Naive thymus-derived CD4-positive, alpha-beta T cell (primary cell): ENCODE measurements around the gene P2RY2. TPM values are rescaled to one million over a fixed set of nuclear protein-coding genes. Genes with fewer than 3 reads are reported as not detected.
"Not testable (repeated sequence)": the region's sequence is repeated elsewhere in the genome, so short reads cannot be mapped to it uniquely, and the experiment has no call there.

Experiments
- ATAC-seq: fragments of 150-1000 bp; cut with Tn5 transposase; 2 replicates; pipeline ENCODE4 v1.10.0; 2021; ENCODE audit warnings: mild to moderate bottlenecking, moderate library complexity
- CTCF ChIA-PET: fragments of 350-600 bp; sonication (Branson Sonifier 250); formaldehyde crosslinking; loops from one replicate; lab custom pipeline; 2021; ENCODE audit warnings: antibody characterized with exemption; lab: Charles Lee
- POLR2A ChIA-PET: fragments of 350-600 bp; sonication (Branson Sonifier 250); formaldehyde crosslinking; loops from one replicate; lab custom pipeline; 2021; ENCODE audit warnings: antibody characterized with exemption, inconsistent platforms; lab: Charles Lee
- DNase-seq, 9 donors: peaks; one replicate each; pipeline versions ENCODE4 v3.0.0 to v3.0.0-alpha.2; 2020 to 2022; ENCODE audit warnings: mixed read lengths in 1 of 9
- H3K27ac ChIP-seq: one replicate; pipeline ENCODE4 v1.7.0; 2013; ENCODE audit warnings: mild to moderate bottlenecking, low read depth, low read length, moderate library complexity
- H3K27me3 ChIP-seq, 2 donors: one replicate each; pipeline ENCODE4 v1.7.0; 2013; ENCODE audit warnings: low read length in 2 of 2, mild to moderate bottlenecking in 2 of 2, moderate library complexity in 2 of 2; ENCODE audit not compliant: control insufficient read depth in 2 of 2, insufficient read depth in 2 of 2
- H3K36me3 ChIP-seq, 3 experiments: 1 replicate in 2 of 3; 2 replicates in 1 of 3; pipeline ENCODE4 v1.7.0; 2013; ENCODE audit warnings: low read length in 3 of 3, mild to moderate bottlenecking in 3 of 3, moderate library complexity in 1 of 3; ENCODE audit not compliant: insufficient read depth in 3 of 3, control insufficient read depth in 2 of 3
- H3K4me1 ChIP-seq, 2 donors: one replicate each; pipeline ENCODE4 v1.7.0; 2013; ENCODE audit warnings: low read length in 2 of 2, mild to moderate bottlenecking in 2 of 2, moderate library complexity in 1 of 2; ENCODE audit not compliant: control insufficient read depth in 2 of 2, insufficient read depth in 2 of 2
- H3K4me3 ChIP-seq: 2 replicates; pipeline ENCODE4 v1.7.0; 2013; ENCODE audit warnings: mild to moderate bottlenecking, low read length
- H3K9me3 ChIP-seq, 3 experiments: 1 replicate in 2 of 3; 2 replicates in 1 of 3; pipeline ENCODE4 v1.7.0; 2013; ENCODE audit warnings: low read length in 3 of 3; ENCODE audit not compliant: control insufficient read depth in 2 of 3
- H3K27ac Mint-ChIP-seq, 9 donors: one replicate each; pipeline ENCODE4 v1.8.0; 2020 to 2022; ENCODE audit warnings: mixed read lengths in 9 of 9, mild to moderate bottlenecking in 8 of 9, moderate library complexity in 5 of 9, inconsistent platforms in 2 of 9
- H3K27me3 Mint-ChIP-seq, 5 donors: one replicate each; pipeline ENCODE4 v1.8.0; 2021 to 2022; ENCODE audit warnings: mixed read lengths in 5 of 5, mild to moderate bottlenecking in 1 of 5
- H3K36me3 Mint-ChIP-seq, 5 donors: one replicate each; pipeline ENCODE4 v1.8.0; 2020 to 2022; ENCODE audit warnings: mixed read lengths in 5 of 5, mild to moderate bottlenecking in 3 of 5, inconsistent platforms in 1 of 5
- H3K4me1 Mint-ChIP-seq, 7 donors: one replicate each; pipeline ENCODE4 v1.8.0; 2020 to 2022; ENCODE audit warnings: mixed read lengths in 7 of 7, mild to moderate bottlenecking in 3 of 7, inconsistent platforms in 1 of 7
- H3K4me3 Mint-ChIP-seq, 10 donors: one replicate each; pipeline ENCODE4 v1.8.0; 2020 to 2022; ENCODE audit warnings: mild to moderate bottlenecking in 10 of 10, mixed read lengths in 10 of 10, moderate library complexity in 6 of 10, inconsistent platforms in 2 of 10
- H3K9me3 Mint-ChIP-seq, 11 donors: one replicate each; pipeline ENCODE4 v1.8.0; 2020 to 2022; ENCODE audit warnings: mixed read lengths in 11 of 11, mild to moderate bottlenecking in 4 of 11, inconsistent platforms in 1 of 11, moderate library complexity in 1 of 11
- intact Hi-C, 2 donors: fragments of 100-400 bp; cut with micrococcal nuclease; formaldehyde crosslinking; loops; one replicate each; pipeline ENCODE4 v1.15.1; 2023
- polyA plus RNA-seq, 2 donors: library from polyadenylated mRNA; unstranded; fragments of 300-500 nt; fragmentation: Illumina TruSeq; gene quantifications; one replicate each; pipeline ENCODE4 v1.2.3, GENCODE V29; 2021
- total RNA-seq, 6 experiments: library from RNA in 5 of 6; stranded (reverse) in 5 of 6; gene quantifications; 1 replicate in 5 of 6; 2 replicates in 1 of 6; pipeline ENCODE4 v1.2.3 and lab custom pipeline; 2021 to 2026

The P2RY2 gene
- total and polyA plus RNA-seq, 7 experiments from 2014 or later, result 0.90 to 5.3 TPM; not detected in 5

DNA sequence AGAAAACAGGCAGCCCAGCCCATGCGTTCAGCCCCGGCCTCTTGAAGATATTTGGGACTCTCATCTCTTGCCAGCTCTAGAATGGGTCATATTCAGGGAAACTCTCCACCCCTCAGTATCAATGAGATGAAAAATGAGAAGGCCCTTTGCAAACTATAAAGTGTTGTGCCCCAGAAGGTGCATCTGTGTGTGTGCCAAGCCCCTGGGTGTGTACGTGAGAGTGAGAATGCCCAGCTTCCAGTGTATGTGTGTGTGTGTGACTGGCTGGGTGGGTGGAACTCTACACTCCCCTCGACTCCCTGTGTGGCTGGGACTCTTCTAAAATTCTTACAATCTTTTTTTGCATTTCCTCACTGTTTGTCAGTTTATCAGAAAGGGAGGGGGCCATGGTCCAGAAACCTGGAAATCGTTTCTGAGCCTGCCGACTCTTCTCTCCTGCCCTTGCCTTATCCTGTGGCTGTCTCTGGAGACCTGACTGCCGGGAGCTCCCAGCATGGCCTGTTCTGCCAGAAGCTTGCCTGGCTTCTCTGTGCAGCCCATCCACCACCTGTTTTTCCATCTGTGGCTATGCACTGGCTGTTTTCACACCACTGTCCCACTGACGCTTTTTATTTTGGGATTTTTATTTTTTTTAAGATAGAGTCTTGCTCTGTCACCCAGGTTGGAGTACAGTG, 55.3 kb downstream of the P2RY2 start:
- Mint-ChIP-seq H3K4me1 (peaks cover 0 to 4% (median 0%) of the 10 kb centered on the region in 7 donors), H3K4me3 (no peak overlapping the region), H3K27ac (no peak overlapping the region), H3K9me3 (no peaks in the 10 kb centered on the region), H3K36me3 (no peaks in the 10 kb centered on the region), H3K27me3 (peaks cover 0 to 30% (median 0%) of the 10 kb centered on the region in 5 donors)
- no peaks in the 10 kb centered on the region for H3K36me3 ChIP-seq
- no peak overlapping the region for H3K4me3 ChIP-seq
- POLR2A ChIA-PET, result no interaction called here
- no peaks in the 10 kb centered on the region for H3K9me3 ChIP-seq
- H3K27me3 ChIP-seq, result no peaks in the 10 kb centered on the region
- no peaks in the 10 kb centered on the region for H3K4me1 ChIP-seq
- intact Hi-C loops, result no loop called here
- CTCF ChIA-PET, result no interaction called here
- no peak overlapping the region for H3K27ac ChIP-seq
- DNase-seq (no peak), ATAC-seq (no peak)

DNA sequence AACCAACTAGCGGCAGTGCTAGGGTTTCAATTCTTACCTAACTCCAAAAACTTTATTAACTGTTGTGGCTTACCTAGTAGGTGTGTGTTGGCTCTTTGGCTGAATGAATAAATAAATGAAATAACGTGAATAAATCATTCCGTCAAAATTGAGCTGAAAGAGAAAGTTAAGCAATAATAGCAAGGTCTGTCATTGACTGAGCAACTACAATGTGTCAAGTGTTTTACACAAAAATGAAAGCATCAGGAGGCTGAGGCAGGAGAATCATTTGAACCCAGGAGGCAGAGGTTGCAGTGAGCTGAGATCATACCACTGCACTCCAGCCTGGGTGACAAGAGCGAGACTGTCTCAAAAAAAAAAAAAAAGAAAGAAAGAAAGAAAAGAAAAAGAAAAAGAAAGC, 56.1 kb downstream of the P2RY2 start:
- peaks cover 0 to 38% (median 0%) of the 10 kb centered on the region in 5 donors for H3K27me3 Mint-ChIP-seq
- DNase-seq, H3K36me3 Mint-ChIP-seq, H3K36me3 ChIP-seq, H3K27ac ChIP-seq, intact Hi-C loops, H3K4me1 ChIP-seq, H3K4me1 Mint-ChIP-seq, POLR2A ChIA-PET, H3K27ac Mint-ChIP-seq, H3K27me3 ChIP-seq, H3K4me3 ChIP-seq, H3K9me3 ChIP-seq, H3K9me3 Mint-ChIP-seq, ATAC-seq, H3K4me3 Mint-ChIP-seq: not testable (repeated sequence)
- CTCF ChIA-PET, result interaction anchor here (0.6 kb wide), 1 partner anchor 735 kb away, joined by 4 read pairs; no protein-coding TSS in a partner anchor

DNA sequence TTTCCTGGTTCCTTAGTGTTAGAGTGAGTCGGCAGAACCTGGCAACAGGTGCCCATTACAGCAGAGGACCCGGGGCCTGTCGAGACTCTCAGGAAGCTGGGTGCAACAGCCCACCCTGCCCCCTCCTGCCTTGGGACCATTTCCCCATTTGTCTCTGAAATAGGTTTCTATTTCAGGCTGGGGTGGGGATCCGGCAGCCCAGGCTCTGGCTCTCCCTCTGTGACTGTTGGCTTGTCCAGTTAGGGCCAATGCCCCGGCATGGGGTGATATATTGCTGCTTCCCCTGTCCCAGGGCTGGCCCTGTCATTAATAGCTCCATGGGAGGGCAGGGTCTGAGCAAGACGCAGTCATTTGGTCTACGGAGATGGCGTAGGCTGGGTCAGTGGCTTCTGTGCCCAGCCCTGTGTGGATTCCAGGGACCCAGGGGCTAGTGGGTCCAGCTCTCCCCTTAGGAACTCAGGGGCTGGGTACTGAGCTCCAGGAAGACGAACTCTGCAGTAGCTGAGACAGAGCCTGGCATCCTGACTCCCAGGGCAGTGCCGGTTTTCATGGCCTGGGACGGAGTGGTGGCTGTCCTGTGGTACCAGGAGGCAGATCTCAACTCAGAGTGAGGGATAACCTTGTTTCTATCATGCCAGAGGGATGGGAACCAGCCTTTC, 56.8 kb downstream of the P2RY2 start:
- DNase-seq (no peak), ATAC-seq (peak; percentile 28)
- no peak overlapping the region for H3K4me3 ChIP-seq
- Mint-ChIP-seq H3K4me3 (no peak overlapping the region), H3K9me3 (no peaks in the 10 kb centered on the region), H3K36me3 (no peaks in the 10 kb centered on the region), H3K27ac (no peak overlapping the region), H3K27me3 (peaks cover 0 to 37% (median 0%) of the 10 kb centered on the region in 5 donors), H3K4me1 (peaks cover 0 to 2% (median 0%) of the 10 kb centered on the region in 7 donors)
- no peak overlapping the region for H3K27ac ChIP-seq
- no peaks in the 10 kb centered on the region for H3K27me3 ChIP-seq
- ChIA-PET CTCF (interaction anchor here (0.6 kb wide), 1 partner anchor 736 kb away, joined by 4 read pairs; no protein-coding TSS in a partner anchor), POLR2A (no interaction called here)
- H3K9me3 ChIP-seq, result no peaks in the 10 kb centered on the region
- intact Hi-C loops, result no loop called here
- H3K36me3 ChIP-seq, result no peaks in the 10 kb centered on the region
- no peaks in the 10 kb centered on the region for H3K4me1 ChIP-seq

DNA sequence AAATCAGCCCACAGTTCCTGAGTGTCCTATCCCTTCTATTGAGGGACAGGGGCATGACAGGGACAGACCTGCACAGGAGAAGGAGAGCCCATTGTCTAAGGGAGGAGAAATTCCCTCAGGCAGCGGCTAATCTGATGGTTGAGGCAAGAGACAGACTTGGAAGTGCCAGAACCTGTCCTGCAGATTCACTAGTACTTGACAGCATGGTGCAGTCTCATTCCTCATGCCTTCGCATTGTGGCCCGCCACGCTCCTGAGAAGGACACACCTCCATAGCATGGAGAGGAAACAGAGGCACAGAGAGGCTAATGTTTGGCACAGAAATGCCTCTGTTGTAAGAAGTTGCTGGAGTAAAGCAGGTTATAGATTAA, 57.3 kb downstream of the P2RY2 start:
- peaks cover 0 to 36% (median 0%) of the 10 kb centered on the region in 5 donors for H3K27me3 Mint-ChIP-seq
- H3K27ac Mint-ChIP-seq, result no peak overlapping the region
- no peak for DNase-seq

DNA sequence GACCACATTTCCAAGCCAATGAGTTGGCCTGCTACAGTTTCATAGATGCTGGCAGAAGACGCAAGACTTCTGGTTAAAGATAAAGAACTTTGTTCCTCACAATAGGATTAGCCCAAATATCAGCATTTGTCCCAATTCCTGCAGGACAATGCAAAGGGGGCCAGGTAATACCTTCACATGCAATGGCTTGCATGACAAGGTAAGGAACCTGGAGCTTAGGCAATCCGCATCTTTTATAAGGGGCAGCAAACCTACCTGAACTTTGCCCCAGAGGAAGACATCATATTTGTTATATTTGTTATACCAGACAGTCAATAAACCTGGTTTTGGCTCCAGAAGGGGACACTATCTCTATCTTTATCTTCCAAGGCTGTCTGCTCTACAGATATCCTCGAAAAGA, 59.4 kb downstream of the P2RY2 start:
- no peaks in the 10 kb centered on the region for H3K36me3 Mint-ChIP-seq
- no peaks in the 10 kb centered on the region for H3K27me3 ChIP-seq
- H3K27me3 Mint-ChIP-seq, result peaks cover 0 to 36% (median 0%) of the 10 kb centered on the region in 5 donors
- H3K4me1 Mint-ChIP-seq, result peaks cover 0 to 13% (median 0%) of the 10 kb centered on the region in 7 donors
- H3K4me3 Mint-ChIP-seq, result no peak overlapping the region
- no peaks in the 10 kb centered on the region for H3K4me1 ChIP-seq
- no peak overlapping the region for H3K4me3 ChIP-seq
- no peaks in the 10 kb centered on the region for H3K9me3 Mint-ChIP-seq
- ATAC-seq (no peak), DNase-seq (no peak)
- ChIA-PET POLR2A (no interaction called here), CTCF (no interaction called here)
- no peak overlapping the region for H3K27ac Mint-ChIP-seq
- H3K9me3 ChIP-seq, result no peaks in the 10 kb centered on the region
- intact Hi-C loops, result no loop called here
- H3K27ac ChIP-seq, result no peak overlapping the region
- H3K36me3 ChIP-seq, result no peaks in the 10 kb centered on the region

More for the DNA sequence above, 57.3 kb downstream of the P2RY2 start:
- intact Hi-C loops, result no loop called here
- Mint-ChIP-seq H3K9me3 (no peaks in the 10 kb centered on the region), H3K36me3 (no peaks in the 10 kb centered on the region), H3K4me1 (peaks cover 0 to 1% (median 0%) of the 10 kb centered on the region in 7 donors), H3K4me3 (no peak overlapping the region)
- no peaks in the 10 kb centered on the region for H3K36me3 ChIP-seq
- no peaks in the 10 kb centered on the region for H3K4me1 ChIP-seq
- ChIA-PET POLR2A (no interaction called here), CTCF (no interaction called here)
- no peak for ATAC-seq
- no peaks in the 10 kb centered on the region for H3K9me3 ChIP-seq
- no peaks in the 10 kb centered on the region for H3K27me3 ChIP-seq
- no peak overlapping the region for H3K27ac ChIP-seq
- H3K4me3 ChIP-seq, result no peak overlapping the region

DNA sequence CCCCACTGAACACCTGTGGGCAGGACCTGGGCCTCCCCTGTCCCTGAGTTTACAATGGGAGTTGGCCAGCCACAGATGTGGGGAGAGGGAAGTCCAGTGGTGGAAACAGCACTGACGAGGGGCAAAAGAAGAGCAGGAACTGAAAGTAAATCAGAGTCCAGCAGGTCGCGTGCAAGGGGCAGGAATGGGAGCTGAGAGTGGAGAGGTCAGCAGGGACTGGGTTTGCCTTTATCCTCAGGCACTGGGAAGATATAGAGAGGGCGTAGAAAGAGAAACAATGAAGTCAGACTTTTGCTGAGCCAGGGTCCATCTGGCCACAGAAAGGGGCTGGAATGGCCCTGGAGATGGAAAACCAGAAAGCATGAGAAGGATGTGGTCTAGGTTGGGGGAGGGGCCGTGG, 62.5 kb downstream of the P2RY2 start:
- no peak for DNase-seq
- intact Hi-C loops, result no loop called here

More for the DNA sequence above, 62.5 kb downstream of the P2RY2 start:
- Mint-ChIP-seq H3K27ac (no peak overlapping the region), H3K9me3 (no peaks in the 10 kb centered on the region), H3K36me3 (no peaks in the 10 kb centered on the region), H3K27me3 (peaks cover 0 to 24% (median 0%) of the 10 kb centered on the region in 5 donors), H3K4me3 (no peak overlapping the region), H3K4me1 (peaks cover 0 to 14% (median 0%) of the 10 kb centered on the region in 7 donors)
- POLR2A ChIA-PET, result no interaction called here
- Histone ChIP-seq H3K4me1 (no peaks in the 10 kb centered on the region), H3K4me3 (no peak overlapping the region), H3K36me3 (no peaks in the 10 kb centered on the region), H3K27me3 (no peaks in the 10 kb centered on the region), H3K27ac (no peak overlapping the region), H3K9me3 (no peaks in the 10 kb centered on the region)
- ATAC-seq, result peak; percentile 61
- CTCF ChIA-PET, result no interaction called here
